NCI-H748 (cell line): ENCODE measurements around the gene AAK1.

Experiments used
- DNase-seq: peaks from one replicate; lab custom pipeline; 2025; ENCODE audit not compliant: unreplicated experiment; lab: John Stamatoyannopoulos, UW

AAK1 gene

GRCh38 chr2:69603146-69603743 lies 40.3 kb downstream of the AAK1 start:
- no peak for DNase-seq

- no peak for DNase-seq
Observed at GRCh38 chr2:69601179-69601612, 42.3 kb downstream of the AAK1 start.

GRCh38 chr2:69600425-69600824 lies 43.1 kb downstream of the AAK1 start:
- no peak for DNase-seq

- no peak for DNase-seq
Observed at GRCh38 chr2:69597843-69598610, 45.5 kb downstream of the AAK1 start.

GRCh38 chr2:69597105-69597504 lies 46.4 kb downstream of the AAK1 start:
- DNase-seq = no peak

- no peak for DNase-seq
Observed at GRCh38 chr2:69594341-69594740, 49.2 kb downstream of the AAK1 start.

- DNase-seq = no peak
Observed at GRCh38 chr2:69592511-69592910, 51.0 kb downstream of the AAK1 start.

GRCh38 chr2:69589973-69590652 lies 53.4 kb downstream of the AAK1 start:
- DNase-seq = no peak

- no peak for DNase-seq
Observed at GRCh38 chr2:69588945-69589344, 54.6 kb downstream of the AAK1 start.

- no peak for DNase-seq
Observed at GRCh38 chr2:69588403-69588802, 55.1 kb downstream of the AAK1 start.

GRCh38 chr2:69585855-69586555 lies 57.5 kb downstream of the AAK1 start:
- no peak for DNase-seq

- no peak for DNase-seq
Observed at GRCh38 chr2:69584127-69584889, 59.2 kb downstream of the AAK1 start.

GRCh38 chr2:69583321-69583833 lies 60.2 kb downstream of the AAK1 start:
- DNase-seq = no peak

- DNase-seq = no peak
Observed at GRCh38 chr2:69582582-69583176, 60.9 kb downstream of the AAK1 start.

- no peak for DNase-seq
Observed at GRCh38 chr2:69581774-69582581, 61.6 kb downstream of the AAK1 start.

GRCh38 chr2:69580486-69580885 lies 63.1 kb downstream of the AAK1 start:
- DNase-seq = no peak

- DNase-seq = no peak
Observed at GRCh38 chr2:69579536-69579935, 64.0 kb downstream of the AAK1 start.

GRCh38 chr2:69578198-69578540 lies 65.4 kb downstream of the AAK1 start:
- no peak for DNase-seq

- DNase-seq = no peak
Observed at GRCh38 chr2:69577467-69578197, 65.9 kb downstream of the AAK1 start.
